Spinal cord (tissue), 10 donors: ENCODE results near the gene EFCAB10. TPM values are rescaled to one million over a fixed set of nuclear protein-coding genes. Genes with fewer than 3 reads are reported as not detected.
A peak's percentile ranks its signal among the peaks of the same experiment; 100 is the strongest.
"Not testable (repeated sequence)": the region's sequence is repeated elsewhere in the genome, so short reads cannot be mapped to it uniquely, and the experiment has no call there.

Source experiments
- DNase-seq, 6 donors: peaks; one replicate each; pipeline versions ENCODE4 v3.0.0 to v3.0.0-alpha.2; 2013 to 2015; ENCODE audit warnings: low spot score in 6 of 6, low read depth in 4 of 6
- H3K27ac ChIP-seq: one replicate; pipeline ENCODE4 v1.5.1; 2013; ENCODE audit warnings: low read depth, low read length, control low read depth
- H3K27me3 ChIP-seq: one replicate; pipeline ENCODE4 v1.6.1; 2013; ENCODE audit warnings: low read length; ENCODE audit not compliant: control insufficient read depth, insufficient read depth
- H3K36me3 ChIP-seq: one replicate; pipeline ENCODE4 v1.6.1; 2013; ENCODE audit warnings: low read length; ENCODE audit not compliant: control insufficient read depth, insufficient read depth
- H3K4me1 ChIP-seq: one replicate; pipeline ENCODE4 v1.6.1; 2013; ENCODE audit warnings: low read length; ENCODE audit not compliant: control insufficient read depth, insufficient read depth
- H3K4me3 ChIP-seq: one replicate; pipeline ENCODE4 v1.5.1; 2013; ENCODE audit warnings: low read depth, low read length, control low read depth
- H3K9me3 ChIP-seq: one replicate; pipeline ENCODE4 v1.6.1; 2013; ENCODE audit warnings: low read length; ENCODE audit not compliant: control insufficient read depth, insufficient read depth
- whole genome bisulfite sequencing: methylation state at CpG from one replicate; pipeline ENCODE4 v1.1.5; 2013; ENCODE audit warnings: missing lambda C conversion rate; ENCODE audit not compliant: insufficient coverage; 5-methylcytosine and 5-hydroxymethylcytosine counted together
- polyA plus RNA-seq, 2 donors: library from polyadenylated mRNA; unstranded; fragments of 120-200 nt; gene quantifications; one replicate each; pipeline ENCODE4 v1.2.1, GENCODE V29; 2013; ENCODE audit not compliant: insufficient read length in 2 of 2
- total RNA-seq, 2 donors: library from RNA; depleted of rRNA in 1 of 2; stranded (reverse); fragments of 120-200 nt in 1 of 2; fragments of >200 nt in 1 of 2; gene quantifications; one replicate each; pipeline versions ENCODE4 v1.2.3 to v1.2.4, GENCODE V29; 2013 to 2014
- donor health status: healthy.

EFCAB10 gene
- total and polyA plus RNA-seq, 4 donors: 5.2 to 10.1 (median 6.4) TPM

- H3K4me3 ChIP-seq: no peak overlapping the region
- DNase-seq: no peak
- peaks cover 3% of the 10 kb centered on the region for H3K4me1 ChIP-seq
- no peaks in the 10 kb centered on the region for H3K27me3 ChIP-seq
- H3K9me3 ChIP-seq: no peaks in the 10 kb centered on the region
- no peak overlapping the region for H3K27ac ChIP-seq
- H3K36me3 ChIP-seq: no peaks in the 10 kb centered on the region
- WGBS: 79% methylated on average over 6 of the region's 14 CpGs
These were observed 19.6 kb upstream of the EFCAB10 start for GRCh38 chr7:105600720-105601550.

DNA sequence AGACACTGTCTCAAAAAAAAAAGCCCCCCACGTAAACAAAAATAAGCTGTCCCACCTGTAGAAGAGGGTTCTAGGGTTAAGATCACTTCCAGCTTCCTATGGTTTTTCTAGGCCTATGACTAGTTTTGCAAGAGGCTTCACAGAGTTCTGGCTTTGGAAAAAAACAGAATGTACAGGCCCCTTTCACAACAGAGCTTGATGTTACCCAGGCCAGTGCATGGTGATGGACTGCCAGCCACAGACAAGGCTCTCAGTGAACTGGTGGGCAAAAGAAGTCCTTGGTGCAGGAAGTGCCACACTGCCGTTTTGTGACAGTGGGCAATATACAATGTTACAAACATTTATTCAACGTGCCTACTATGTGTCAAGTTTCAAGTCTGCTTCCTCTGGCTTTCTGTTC is 18.3 kb upstream of the EFCAB10 start:
- H3K4me3 ChIP-seq: no peak overlapping the region
- DNase-seq: no peak
- H3K27me3 ChIP-seq: no peaks in the 10 kb centered on the region
- WGBS: 62% methylated on average over 2 of the region's 3 CpGs
- H3K27ac ChIP-seq: no peak overlapping the region
- H3K9me3 ChIP-seq: no peaks in the 10 kb centered on the region
- peaks cover 3% of the 10 kb centered on the region for H3K4me1 ChIP-seq
- H3K36me3 ChIP-seq: no peaks in the 10 kb centered on the region

GRCh38 chr7:105599080-105599479 is 17.8 kb upstream of the EFCAB10 start:
- not testable (repeated sequence) for H3K4me1 ChIP-seq, H3K27me3 ChIP-seq, H3K27ac ChIP-seq, H3K36me3 ChIP-seq, DNase-seq, H3K4me3 ChIP-seq, H3K9me3 ChIP-seq
- WGBS: 93% methylated on average over 3 of the region's 8 CpGs

DNA sequence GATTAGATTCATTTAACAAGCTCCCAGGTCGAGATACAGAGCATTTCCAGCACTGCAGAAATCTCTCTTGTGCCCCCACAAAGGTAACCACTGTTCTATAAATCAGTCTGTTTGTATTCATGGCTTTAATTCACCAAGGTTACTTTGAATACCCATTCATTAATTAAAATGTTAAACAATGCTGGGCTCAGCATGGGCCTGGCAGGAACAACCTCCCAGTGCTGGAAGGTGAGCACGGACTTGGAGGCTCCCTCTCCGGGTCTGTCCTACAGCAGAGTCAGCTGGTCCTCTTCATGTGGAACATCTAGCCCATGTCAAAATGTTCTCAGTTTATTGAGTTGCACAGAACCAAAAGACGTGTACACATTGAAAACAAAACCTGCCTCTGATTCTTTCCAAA is 15.6 kb upstream of the EFCAB10 start:
- 21% methylated on average over 3 of the region's 4 CpGs for WGBS
- no peak overlapping the region for H3K27ac ChIP-seq
- no peaks in the 10 kb centered on the region for H3K27me3 ChIP-seq
- H3K4me3 ChIP-seq: no peak overlapping the region
- DNase-seq: peak in 2 of 6 donors; percentile 32 to 49
- no peaks in the 10 kb centered on the region for H3K36me3 ChIP-seq
- H3K9me3 ChIP-seq: no peaks in the 10 kb centered on the region
- H3K4me1 ChIP-seq: no peaks in the 10 kb centered on the region

DNA sequence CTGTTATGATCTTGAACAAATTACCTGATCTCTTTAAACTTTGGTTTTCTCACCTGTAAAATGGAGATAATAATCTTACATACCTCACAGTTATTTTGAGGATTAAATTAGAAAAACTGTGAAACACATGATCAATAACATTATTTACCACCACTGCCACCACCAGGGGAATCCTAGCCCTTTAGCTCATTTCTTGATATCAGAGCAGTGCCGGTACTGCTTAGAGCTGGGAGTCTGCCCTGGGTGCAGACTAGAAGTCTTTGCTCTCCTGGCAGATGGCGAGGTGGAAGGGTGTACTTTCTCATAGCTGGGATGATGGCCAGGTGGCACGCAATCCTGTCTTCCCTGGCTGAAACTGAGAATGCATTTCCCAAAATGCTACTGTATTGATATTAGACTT is 12.7 kb upstream of the EFCAB10 start:
- H3K9me3 ChIP-seq: no peaks in the 10 kb centered on the region
- H3K4me1 ChIP-seq: peaks cover 4% of the 10 kb centered on the region
- peak in 2 of 6 donors; percentile 57 to 78 for DNase-seq
- WGBS: 60% methylated on average over 2 of the region's 3 CpGs
- H3K4me3 ChIP-seq: no peak overlapping the region
- H3K36me3 ChIP-seq: no peaks in the 10 kb centered on the region
- no peak overlapping the region for H3K27ac ChIP-seq
- H3K27me3 ChIP-seq: no peaks in the 10 kb centered on the region

DNA sequence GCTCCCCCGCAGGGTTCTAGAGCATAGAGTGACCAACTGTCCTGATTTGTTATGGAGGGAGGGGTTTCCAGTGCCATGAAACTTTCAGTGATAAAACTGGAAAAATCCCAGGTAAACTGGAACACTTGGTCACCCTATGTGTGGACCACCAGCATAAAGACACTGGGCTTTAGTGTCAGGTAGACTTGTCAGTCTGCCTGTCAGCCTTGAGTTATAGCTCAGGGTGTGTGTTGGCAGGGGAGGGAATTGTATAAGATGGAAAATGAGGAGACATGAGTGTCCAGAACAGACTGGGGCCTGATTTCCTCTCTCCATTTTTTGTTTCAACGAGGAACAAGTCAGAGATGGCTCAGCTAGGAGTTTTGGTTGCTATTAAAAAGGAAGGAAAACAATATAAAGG is 10.2 kb upstream of the EFCAB10 start:
- DNase-seq: no peak
- Histone ChIP-seq H3K4me1 (peaks cover 11% of the 10 kb centered on the region), H3K27me3 (no peaks in the 10 kb centered on the region), H3K27ac (no peak overlapping the region), H3K36me3 (no peaks in the 10 kb centered on the region), H3K4me3 (no peak overlapping the region), H3K9me3 (no peaks in the 10 kb centered on the region)
- WGBS: 86% methylated on average over 1 of the region's 2 CpGs

GRCh38 chr7:105590793-105591192 is 9.5 kb upstream of the EFCAB10 start:
- Histone ChIP-seq H3K27me3 (no peaks in the 10 kb centered on the region), H3K9me3 (no peaks in the 10 kb centered on the region), H3K36me3 (no peaks in the 10 kb centered on the region), H3K4me1 (peaks cover 11% of the 10 kb centered on the region), H3K27ac (no peak overlapping the region), H3K4me3 (no peak overlapping the region)
- DNase-seq: no peak
- 100% methylated on average over 3 of the region's 5 CpGs for WGBS

DNA sequence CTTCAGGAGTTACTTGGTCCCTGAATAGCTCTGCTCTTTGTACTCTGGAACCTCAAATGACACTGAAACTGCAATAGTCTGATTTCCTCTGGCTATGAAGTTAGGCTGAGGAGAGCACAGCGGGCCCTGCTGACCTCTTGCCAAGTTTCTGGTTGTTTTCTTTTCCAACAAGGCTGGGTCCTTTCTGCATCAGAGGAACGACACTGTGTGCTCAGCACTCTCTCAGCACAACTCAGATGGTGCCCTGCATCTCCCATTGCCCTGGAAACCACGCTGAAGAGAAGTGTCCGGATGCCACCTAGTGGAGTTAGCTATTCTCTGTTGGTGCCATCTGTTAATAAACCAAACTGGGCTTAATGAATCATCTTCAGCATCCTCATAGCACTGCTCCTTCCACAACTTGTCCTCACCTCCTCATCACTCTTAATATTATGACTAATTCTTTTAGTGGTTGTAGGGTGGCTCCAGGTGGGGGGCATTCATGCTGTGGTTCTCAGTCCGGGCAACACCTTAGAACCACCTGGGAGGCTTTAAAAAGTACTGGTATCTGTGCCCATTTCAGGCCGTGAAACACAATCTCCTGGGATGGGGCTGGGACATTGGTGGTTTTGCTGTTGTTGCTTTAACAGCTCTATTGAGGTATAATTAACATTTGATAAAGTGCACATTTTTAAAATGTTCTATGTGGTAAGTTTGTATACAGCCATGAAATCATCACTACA is 8.2 kb upstream of the EFCAB10 start:
- Histone ChIP-seq H3K27ac (no peak overlapping the region), H3K4me3 (no peak overlapping the region), H3K4me1 (peaks cover 11% of the 10 kb centered on the region), H3K36me3 (no peaks in the 10 kb centered on the region), H3K27me3 (no peaks in the 10 kb centered on the region), H3K9me3 (no peaks in the 10 kb centered on the region)
- WGBS: 0% methylated on average over 2 of the region's 6 CpGs
- peak; percentile 44 to 95 (median 74) for DNase-seq

DNA sequence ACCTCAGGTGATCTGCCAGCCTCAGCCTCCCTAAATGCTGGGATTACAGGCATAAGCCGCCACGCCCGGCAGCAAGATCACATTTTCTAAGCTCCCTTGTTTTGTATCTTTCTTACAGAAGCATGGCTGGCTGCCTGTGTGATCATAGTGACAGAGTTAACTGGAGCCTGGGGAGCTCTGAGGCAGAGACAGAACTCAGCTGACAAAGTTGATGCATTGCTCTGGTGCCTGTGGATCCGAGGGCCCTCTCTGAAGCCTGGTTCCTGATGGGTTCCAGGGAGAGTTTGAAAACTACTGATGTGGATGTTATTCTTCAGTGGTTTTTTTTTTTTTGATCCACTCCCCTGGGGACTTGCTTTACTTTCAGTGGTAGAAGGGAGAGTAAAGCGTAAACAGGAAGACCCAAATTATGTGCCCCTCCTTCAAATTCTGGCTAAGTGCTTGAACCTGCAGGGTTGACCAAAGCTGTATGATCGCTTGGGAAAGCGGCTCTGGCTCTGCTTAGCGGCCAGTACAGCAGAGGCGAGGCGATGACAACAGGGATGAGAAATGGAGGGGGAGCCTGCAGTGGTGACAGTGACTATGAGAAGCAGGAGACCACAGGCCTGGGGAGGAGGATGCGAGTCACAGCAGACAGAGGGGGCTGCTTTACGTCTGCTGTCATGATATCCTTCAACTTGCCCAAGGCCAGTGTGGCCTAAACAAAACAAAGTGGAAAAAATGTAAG is 6.8 kb upstream of the EFCAB10 start:
- 76% methylated on average over 12 of the region's 12 CpGs for WGBS
- H3K27me3 ChIP-seq: no peaks in the 10 kb centered on the region
- H3K4me3 ChIP-seq: no peak overlapping the region
- peak in 2 of 6 donors; percentile 25 to 63 for DNase-seq
- H3K4me1 ChIP-seq: peaks cover 11% of the 10 kb centered on the region
- no peaks in the 10 kb centered on the region for H3K9me3 ChIP-seq
- no peaks in the 10 kb centered on the region for H3K36me3 ChIP-seq
- H3K27ac ChIP-seq: no peak overlapping the region
